ENCODE results near the gene NAA20.

The NAA20 gene

GRCh38 chr20:20079102-20079784 lies 62.1 kb downstream of the NAA20 start:
- DNase-seq: no peak

Data from SIG-M5 (cell line).